Measurements from ENCODE around the gene CPA1.

The CPA1 gene

DNA sequence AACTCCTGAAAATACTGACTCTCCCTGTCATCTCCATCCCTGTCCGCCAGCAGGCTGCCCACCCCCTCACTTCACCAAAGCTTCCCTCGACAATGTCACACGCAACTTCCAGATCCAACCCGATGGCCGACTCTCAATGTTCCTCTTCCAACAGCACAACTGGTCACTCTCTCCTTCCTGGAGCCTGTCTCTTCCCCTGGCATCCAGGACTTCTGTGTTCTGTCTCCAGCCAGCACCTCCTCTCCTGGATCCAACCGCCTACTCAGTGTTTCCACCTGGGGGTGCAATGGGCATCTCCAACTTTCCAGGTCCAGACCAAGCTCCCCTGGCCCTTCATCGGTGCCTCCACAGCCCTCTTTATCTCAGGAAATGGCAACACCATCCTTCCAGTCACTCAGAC lies 27.1 kb upstream of the CPA1 start:
- in situ Hi-C loops (cut with HindIII; ENCODE audit: low sequenced_read_pairs): no loop called here

GRCh38 chr7:130356121-130356875 lies 24.0 kb upstream of the CPA1 start:
- in situ Hi-C loops (cut with HindIII; ENCODE audit: low sequenced_read_pairs): no loop called here

DNA sequence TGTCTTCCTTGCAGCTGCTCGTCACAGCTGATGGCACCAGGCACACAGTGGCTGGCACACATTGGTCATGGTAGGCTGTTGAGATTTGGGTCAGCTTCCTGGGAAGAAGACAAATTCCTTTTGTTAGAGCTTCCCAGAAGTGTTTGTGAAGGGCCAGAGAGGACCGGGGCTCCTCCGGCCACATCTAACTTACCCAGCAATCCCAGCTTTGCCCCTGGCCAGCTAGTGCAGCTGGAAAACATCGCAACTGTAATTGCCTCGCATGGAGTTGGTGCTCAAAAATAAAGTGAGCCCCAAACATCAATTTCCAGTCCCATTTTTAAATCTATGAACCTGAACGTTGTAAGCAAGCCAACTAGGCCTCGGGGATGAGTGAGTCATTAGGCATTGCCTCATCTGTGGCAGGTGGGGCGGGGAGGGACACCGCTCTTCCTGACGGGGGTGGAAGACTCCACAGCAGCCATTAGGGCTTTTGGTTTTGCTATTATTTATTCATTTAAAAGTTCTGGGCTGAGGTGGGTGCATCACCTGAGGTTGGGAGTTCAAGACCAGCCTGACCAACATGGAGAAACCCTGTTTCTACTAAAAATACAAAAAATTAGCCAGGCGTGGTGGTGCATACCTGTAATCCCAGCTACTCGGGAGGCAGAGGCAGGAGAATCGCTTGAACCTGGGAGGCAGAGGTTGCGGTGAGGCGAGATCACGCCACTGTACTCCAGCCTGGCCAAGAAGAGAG lies 23.2 kb upstream of the CPA1 start:
- in situ Hi-C loops (cut with HindIII; ENCODE audit: low sequenced_read_pairs): no loop called here

DNA sequence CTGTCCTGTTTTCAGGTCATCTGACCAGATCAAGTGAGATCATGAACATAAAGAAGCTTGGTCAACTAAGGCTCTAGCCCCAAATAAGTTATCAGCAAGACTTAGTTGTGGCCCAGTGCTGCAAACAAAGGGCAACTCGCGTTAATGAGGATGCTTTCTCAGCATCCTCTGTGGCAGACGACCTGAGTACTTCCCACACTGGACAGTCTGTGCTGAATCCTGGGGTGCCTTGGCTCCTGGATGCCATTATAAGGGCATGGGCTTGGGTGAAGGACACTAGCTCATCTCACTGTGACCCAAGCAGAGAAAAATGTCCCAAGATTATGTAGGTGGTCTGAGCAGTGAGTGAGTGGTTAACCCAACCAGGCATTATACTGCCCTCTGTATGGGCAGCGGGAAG lies 21.8 kb upstream of the CPA1 start:
- in situ Hi-C loops (cut with HindIII; ENCODE audit: low sequenced_read_pairs): no loop called here

GRCh38 chr7:130359276-130359857 lies 20.9 kb upstream of the CPA1 start:
- in situ Hi-C loops (cut with HindIII; ENCODE audit: low sequenced_read_pairs): no loop called here

- in situ Hi-C loops (cut with HindIII; ENCODE audit: low sequenced_read_pairs): no loop called here
Measured at GRCh38 chr7:130360518-130360917, 19.8 kb upstream of the CPA1 start.

- in situ Hi-C loops (cut with HindIII; ENCODE audit: low sequenced_read_pairs): no loop called here
Measured at GRCh38 chr7:130361681-130362080, 18.6 kb upstream of the CPA1 start.

- in situ Hi-C loops (cut with HindIII; ENCODE audit: low sequenced_read_pairs): no loop called here
Measured at GRCh38 chr7:130362251-130362816, 18.0 kb upstream of the CPA1 start.

DNA sequence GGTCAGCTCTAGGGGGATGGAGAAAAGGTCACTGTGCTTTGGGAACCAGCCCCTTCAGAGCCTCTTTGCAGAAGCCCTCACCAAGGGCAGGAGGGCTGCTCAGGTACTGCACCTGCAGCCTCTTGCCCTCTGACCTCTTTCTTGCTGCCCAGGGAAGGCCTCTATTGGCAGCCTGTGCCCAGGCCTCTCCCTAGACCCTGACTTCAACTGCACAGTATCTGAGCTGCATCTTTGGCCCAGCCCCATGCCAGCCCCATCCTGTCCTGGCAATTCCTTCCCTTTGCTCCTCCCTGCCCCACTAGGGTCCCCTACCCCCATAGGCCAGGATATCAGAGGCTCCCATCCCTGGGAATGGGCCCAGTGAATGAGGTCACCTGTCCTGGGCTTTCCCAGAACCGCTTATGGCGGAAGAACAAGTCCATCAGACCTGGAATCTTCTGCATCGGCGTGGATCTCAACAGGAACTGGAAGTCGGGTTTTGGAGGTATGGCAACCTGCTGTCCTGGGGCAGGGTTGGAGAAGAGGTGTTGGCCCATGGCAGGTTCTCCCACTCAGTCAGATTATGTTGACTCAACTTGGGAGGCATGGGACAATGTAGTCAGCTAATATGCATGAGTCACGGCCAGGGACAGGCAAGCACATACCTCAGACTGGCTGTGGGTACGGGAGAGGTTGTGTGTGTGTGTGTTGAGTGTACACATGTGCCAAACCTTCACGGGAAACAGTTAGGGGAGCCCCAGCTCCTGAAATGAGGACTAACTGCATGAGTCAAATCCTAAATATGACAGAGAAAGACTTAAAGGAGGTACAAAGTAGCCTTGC lies 17.1 kb upstream of the CPA1 start:
- in situ Hi-C loops (cut with HindIII; ENCODE audit: low sequenced_read_pairs): no loop called here

DNA sequence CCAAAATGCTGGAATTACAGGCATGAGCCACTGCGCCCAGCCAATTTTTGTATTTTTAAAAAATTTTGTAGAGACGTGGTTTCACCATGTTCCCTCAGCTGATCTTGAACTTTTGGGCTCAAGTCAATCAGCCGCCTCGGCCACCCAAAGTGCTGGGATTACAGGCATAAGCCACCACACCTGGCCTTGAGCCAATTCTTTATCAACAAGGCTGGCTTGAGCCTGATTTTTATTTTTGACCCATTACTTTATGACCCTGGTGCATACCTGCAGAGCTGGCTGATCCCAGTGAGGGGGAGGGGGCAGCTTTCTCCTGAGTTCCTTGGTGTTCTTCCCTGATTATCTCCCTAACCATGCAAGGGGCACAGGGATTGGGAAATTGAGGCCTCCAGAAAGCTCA lies 15.8 kb upstream of the CPA1 start:
- in situ Hi-C loops (cut with HindIII; ENCODE audit: low sequenced_read_pairs): no loop called here

DNA sequence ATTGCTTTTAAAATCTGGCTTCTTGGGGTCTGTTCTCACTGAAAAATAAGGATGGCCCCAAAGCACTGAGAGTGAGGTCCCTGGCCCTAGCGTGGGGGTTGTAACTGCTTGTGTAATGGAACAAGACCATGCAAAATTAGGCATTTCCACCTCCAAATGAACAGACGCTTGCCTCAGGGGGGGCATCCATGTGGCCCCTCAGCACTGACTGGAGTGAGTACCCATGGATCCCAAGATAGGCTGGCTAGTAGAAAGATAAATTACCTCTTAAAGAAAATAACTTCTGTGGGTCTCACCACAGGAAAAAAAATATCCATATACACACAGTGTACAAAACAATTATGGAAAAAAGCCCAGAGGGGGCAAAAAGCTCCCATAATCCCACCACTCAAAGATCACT lies 15.2 kb upstream of the CPA1 start:
- in situ Hi-C loops (cut with HindIII; ENCODE audit: low sequenced_read_pairs): no loop called here

DNA sequence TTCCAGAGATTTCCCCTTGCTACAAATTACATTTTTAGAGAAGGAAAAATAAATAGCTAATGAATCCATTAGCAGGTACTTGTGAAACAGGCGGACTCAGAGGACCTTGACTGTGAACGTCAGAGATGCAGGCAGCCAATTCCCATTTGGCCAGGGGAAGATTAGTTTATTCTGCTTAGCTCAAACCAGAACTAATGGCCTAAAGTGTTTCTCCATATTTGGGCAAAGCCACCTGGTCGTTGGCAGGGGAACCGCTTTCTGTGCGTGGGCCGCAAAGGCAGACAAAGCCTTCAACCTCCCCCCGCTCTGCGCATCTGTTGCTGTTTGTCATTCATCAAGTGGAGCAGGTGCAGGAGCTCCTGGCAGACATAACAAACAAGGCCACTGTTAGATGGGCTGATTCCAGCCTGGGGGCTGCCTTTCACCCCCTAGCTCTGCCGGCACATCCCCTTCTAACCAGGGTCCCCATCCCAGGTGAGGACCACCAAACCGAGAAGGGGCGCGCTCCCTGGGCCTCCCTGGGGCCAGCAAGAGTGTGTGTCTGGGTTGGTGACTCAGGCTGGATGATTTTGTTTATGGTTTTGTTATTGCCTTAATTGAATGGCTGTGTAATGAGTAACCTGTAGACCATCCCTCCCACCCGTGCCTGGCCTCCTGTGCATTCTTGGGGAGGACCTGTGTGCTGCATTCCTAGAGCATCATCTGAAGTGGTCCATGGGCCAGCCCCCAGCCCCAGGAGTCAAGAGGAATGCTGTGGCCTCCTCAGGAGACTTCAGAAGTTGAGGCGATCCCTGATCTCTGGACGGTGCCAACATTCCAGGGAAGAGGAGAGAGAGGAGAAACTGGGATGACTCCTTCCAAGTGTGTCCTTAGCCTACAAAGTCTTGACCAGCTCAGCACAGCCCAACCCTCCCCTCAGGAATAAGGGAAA lies 14.5 kb upstream of the CPA1 start:
- in situ Hi-C loops (cut with HindIII; ENCODE audit: low sequenced_read_pairs): no loop called here

DNA sequence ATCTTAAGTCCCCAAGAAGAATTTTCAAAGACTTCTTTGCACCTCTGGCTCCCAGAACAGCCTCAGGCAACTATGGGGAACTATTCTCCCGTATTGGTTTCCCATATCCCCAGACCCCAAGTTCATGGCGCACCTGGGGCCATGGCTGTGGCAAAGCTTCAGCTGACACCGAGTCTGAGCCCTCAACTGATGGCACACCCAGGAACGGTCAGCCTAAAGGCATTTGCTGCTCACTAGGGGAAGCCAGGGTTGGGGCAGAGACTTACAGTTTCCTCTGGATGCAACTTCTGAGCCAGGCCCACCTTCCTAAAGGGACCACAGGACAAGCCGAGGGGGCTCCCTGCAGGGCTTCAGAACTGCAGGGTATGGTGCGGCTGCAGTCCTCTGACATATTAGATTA lies 13.7 kb upstream of the CPA1 start:
- in situ Hi-C loops (cut with HindIII; ENCODE audit: low sequenced_read_pairs): no loop called here

GRCh38 chr7:130367088-130367755 lies 13.1 kb upstream of the CPA1 start:
- in situ Hi-C loops (cut with HindIII; ENCODE audit: low sequenced_read_pairs): no loop called here

DNA sequence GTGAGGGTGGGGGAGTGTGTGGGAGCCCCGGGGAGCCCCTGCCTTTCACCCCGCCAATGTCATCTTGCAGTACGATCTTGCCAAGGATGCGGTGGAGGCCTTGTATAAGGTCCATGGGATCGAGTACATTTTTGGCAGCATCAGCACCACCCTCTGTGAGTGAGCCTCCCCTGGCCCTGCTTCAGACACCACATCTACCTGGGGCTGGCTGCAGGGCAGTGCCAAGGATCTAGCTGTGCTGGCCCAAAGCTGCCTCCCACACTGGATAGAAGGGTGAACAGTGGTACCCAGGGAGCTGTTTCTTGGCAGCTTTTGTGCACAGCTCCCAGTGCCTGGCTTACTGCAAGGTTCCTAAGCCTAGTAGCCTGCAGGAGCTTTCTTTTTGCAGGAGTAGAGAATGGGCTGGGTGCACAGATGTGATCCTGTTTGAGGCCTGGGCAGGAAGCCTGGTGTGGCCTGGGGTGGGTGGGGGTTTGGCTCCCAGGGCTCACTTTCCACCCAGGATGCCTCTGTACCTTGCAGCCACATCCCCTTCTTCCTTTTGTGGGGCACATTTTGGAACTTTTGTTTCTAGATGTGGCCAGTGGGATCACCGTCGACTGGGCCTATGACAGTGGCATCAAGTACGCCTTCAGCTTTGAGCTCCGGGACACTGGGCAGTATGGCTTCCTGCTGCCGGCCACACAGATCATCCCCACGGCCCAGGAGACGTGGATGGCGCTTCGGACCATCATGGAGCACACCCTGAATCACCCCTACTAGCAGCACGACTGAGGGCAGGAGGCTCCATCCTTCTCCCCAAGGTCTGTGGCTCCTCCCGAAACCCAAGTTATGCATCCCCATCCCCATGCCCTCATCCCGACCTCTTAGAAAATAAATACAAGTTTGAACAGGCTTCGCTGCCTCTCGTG lies 12.2 kb upstream of the CPA1 start:
- in situ Hi-C loops (cut with HindIII; ENCODE audit: low sequenced_read_pairs): no loop called here

DNA sequence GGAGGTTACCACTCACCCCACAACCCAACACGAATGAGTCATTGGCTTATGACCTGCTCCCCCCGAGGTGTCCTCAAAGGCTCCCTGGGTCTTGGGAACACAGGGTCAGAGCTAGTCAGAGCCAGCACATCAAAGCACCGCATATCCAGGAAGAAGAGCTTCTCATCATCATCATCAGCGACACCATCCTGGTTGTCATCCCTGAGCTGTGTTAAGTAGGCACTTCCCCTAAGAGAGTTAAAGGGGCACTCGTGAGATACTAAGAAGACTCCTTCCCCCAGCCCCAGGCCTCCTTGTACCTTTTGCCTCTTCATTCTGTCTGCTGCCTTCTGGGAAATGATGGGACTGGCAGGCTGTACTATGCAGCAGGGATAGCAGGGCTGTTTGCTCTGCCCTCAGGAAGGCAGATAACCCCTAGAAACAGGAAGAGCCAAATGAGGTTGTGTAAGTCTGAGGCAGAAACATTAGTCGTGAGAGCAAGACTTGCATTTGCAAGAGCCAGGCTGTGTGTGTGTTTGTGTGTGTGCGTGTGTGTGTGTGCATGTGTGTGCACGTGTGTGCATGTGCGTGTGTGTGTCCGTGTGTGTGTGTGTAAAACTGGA lies 11.1 kb upstream of the CPA1 start:
- in situ Hi-C loops (cut with HindIII; ENCODE audit: low sequenced_read_pairs): no loop called here

- in situ Hi-C loops (cut with HindIII; ENCODE audit: low sequenced_read_pairs): no loop called here
Measured at GRCh38 chr7:130369831-130370550, 10.3 kb upstream of the CPA1 start.
